ENCODE data around the gene SPDYC. TPM values are rescaled to one million over a fixed set of nuclear protein-coding genes. Genes with fewer than 3 reads are reported as not detected.

The SPDYC gene
- total RNA-seq, 1 donor from 2014 or later = not detected

- ATAC-seq (peak; percentile 79), DNase-seq (peak; percentile 89)
- peak within 1 kb of the TSS; percentile 95 for H3K27ac ChIP-seq
- intact Hi-C loops (cut with DNase I) = no loop called here
- no peaks in the 10 kb centered on the region for H3K27me3 ChIP-seq
- H3K36me3 ChIP-seq = peaks cover 12% of the 10 kb centered on the region
- no peaks in the 10 kb centered on the region for H3K9me3 ChIP-seq
- H3K4me1 ChIP-seq = peaks cover 25% of the 10 kb centered on the region
- TF ChIP-seq CTCF (IDR thresholded peaks at IDR 0.05) = no peak
- H3K4me3 ChIP-seq = peak within 1 kb of the TSS; percentile 95
Measured at GRCh38 chr11:65181569-65182257, 11.7 kb downstream of the SPDYC start, which contains the start of gene CAPN1. CAPN1 (plus strand) TSS chr11:65181928; CDS start chr11:65182702, 774 bp downstream.

DNA sequence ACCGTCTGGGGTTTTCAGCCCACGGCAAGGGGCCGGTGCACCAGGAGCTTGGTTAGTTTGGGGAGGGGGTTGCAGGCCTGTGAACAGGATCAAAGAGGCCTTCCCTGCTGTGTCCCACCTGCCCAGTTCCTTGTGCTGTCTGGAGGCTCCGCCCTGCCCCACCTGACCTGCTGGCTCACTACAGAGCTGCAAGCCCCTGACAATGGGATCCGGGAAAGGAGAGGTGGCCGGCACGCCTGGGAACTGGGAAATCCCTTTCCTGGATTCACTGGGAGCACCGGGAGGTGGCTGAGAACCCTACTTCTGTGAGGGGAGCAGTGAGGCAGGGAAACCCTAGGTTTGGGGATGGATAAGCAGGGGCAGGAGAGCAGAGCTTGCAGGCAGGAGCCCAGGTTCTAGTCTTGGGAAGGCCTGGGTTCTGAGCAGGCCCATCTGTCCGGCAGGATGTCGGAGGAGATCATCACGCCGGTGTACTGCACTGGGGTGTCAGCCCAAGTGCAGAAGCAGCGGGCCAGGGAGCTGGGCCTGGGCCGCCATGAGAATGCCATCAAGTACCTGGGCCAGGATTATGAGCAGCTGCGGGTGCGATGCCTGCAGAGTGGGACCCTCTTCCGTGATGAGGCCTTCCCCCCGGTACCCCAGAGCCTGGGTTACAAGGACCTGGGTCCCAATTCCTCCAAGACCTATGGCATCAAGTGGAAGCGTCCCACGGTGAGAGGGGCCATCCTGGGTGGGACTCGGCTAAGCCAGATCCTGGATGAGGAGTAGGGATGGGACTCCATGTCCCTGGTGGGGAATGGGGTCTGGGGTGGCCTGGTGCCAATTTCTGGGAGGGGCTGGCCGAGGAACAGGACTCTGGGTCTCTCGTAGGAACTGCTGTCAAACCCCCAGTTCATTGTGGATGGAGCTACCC lies 12.5 kb downstream of the SPDYC start:
- Histone ChIP-seq H3K4me3 (peak overlapping the region; percentile 95), H3K36me3 (peaks cover 18% of the 10 kb centered on the region), H3K9me3 (no peaks in the 10 kb centered on the region), H3K27ac (peak overlapping the region; percentile 95), H3K4me1 (peaks cover 25% of the 10 kb centered on the region), H3K27me3 (no peaks in the 10 kb centered on the region)
- DNase-seq = peak; percentile 80
- intact Hi-C loops (cut with DNase I) = no loop called here
- peak; percentile 48 for ATAC-seq
- no peak for TF ChIP-seq CTCF (IDR thresholded peaks at IDR 0.05)

- ATAC-seq = peak; percentile 19
- Histone ChIP-seq H3K4me3 (peak overlapping the region; percentile 95), H3K27ac (peak overlapping the region; percentile 95), H3K9me3 (no peaks in the 10 kb centered on the region), H3K27me3 (no peaks in the 10 kb centered on the region), H3K36me3 (peaks cover 26% of the 10 kb centered on the region), H3K4me1 (peaks cover 25% of the 10 kb centered on the region)
- DNase-seq = peak; percentile 68
- intact Hi-C loops (cut with DNase I) = no loop called here
- no peak for TF ChIP-seq CTCF (IDR thresholded peaks at IDR 0.05)
Measured at GRCh38 chr11:65183201-65183891, 13.3 kb downstream of the SPDYC start.

GRCh38 chr11:65184146-65184545 lies 14.1 kb downstream of the SPDYC start:
- intact Hi-C loops (cut with DNase I) = no loop called here

More at GRCh38 chr11:65184146-65184545, 14.1 kb downstream of the SPDYC start:
- Histone ChIP-seq H3K27me3 (no peaks in the 10 kb centered on the region), H3K4me3 (no peak overlapping the region), H3K4me1 (peaks cover 25% of the 10 kb centered on the region), H3K27ac (no peak overlapping the region), H3K36me3 (peaks cover 34% of the 10 kb centered on the region), H3K9me3 (no peaks in the 10 kb centered on the region)
- ATAC-seq (no peak), DNase-seq (no peak)
- no peak for TF ChIP-seq CTCF (IDR thresholded peaks at IDR 0.05)

Measured in upper lobe of right lung (tissue), 1 donor.